ENCODE results near the gene ZNF397.
A peak's percentile ranks its signal among the peaks of the same experiment; 100 is the strongest.

The ZNF397 gene

DNA sequence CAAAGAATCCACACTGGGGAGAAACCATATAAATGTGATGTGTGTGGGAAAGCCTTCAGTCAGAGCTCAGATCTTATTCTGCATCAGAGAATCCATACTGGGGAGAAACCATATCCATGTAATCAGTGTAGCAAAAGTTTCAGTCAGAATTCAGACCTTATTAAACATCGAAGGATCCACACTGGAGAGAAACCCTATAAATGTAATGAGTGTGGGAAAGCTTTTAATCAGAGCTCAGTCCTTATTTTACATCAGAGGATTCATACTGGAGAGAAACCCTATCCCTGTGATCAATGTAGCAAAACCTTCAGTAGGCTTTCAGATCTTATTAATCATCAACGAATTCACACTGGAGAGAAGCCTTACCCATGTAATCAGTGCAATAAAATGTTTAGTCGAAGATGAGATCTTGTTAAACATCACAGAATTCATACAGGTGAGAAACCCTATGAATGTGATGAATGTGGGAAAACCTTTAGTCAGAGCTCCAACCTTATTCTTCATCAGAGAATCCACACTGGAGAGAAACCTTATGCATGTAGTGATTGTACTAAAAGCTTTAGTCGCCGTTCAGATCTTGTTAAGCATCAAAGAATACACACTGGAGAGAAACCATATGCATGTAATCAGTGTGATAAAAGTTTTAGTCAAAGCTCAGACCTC, 65.9 kb downstream of the ZNF397 start:
- H3K4me3 ChIP-seq (replicated peaks in 1 of 2; ENCODE audit: low read depth in 2 of 2, low read length in 2 of 2) = no peak overlapping the region
- peak in 1 of 2 donors; percentile 11 for DNase-seq (ENCODE audit: low read depth in 2 of 2)
- TF ChIP-seq, protein P1, sequence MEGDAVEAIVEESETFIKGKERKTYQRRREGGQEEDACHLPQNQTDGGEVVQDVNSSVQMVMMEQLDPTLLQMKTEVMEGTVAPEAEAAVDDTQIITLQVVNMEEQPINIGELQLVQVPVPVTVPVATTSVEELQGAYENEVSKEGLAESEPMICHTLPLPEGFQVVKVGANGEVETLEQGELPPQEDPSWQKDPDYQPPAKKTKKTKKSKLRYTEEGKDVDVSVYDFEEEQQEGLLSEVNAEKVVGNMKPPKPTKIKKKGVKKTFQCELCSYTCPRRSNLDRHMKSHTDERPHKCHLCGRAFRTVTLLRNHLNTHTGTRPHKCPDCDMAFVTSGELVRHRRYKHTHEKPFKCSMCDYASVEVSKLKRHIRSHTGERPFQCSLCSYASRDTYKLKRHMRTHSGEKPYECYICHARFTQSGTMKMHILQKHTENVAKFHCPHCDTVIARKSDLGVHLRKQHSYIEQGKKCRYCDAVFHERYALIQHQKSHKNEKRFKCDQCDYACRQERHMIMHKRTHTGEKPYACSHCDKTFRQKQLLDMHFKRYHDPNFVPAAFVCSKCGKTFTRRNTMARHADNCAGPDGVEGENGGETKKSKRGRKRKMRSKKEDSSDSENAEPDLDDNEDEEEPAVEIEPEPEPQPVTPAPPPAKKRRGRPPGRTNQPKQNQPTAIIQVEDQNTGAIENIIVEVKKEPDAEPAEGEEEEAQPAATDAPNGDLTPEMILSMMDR (IDR thresholded peaks at IDR 0.05; ENCODE audit: low read depth, low read length) = no peak

Data from cardiac fibroblast (primary cell).